ENCODE data around the gene KPTN.

Gene KPTN

DNA sequence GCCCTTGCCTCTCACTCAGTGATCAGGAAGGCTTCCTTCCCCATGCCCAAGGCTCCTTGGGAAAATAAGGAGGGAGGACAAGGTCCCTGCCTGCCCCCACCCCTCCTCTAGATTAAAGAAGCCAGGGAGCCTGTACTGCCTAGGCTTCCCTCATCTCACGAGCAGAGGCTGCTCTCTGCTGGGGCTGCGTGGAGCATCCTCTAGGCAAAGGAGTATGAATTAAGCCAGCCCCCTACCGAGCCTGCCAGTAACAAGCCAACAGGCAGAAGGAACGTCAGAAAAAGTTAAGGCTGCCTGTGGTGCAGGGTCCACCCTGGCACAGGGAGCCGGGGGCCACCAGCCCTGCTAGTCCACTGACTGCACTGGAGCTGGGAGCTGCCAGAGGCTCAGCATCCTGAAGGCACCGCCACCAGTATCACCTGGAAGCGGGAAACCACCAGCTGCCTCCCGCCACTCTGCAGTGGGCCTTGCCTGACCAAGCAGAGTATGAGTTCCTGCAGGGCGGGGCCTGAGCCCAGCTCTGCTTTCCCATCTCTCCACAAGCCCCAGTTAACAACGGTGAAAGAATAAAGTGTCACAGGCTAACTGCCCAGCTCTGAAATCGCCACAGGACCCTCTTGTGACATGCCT is 24.0 kb upstream of the KPTN start:
- no peak for DNase-seq

DNA sequence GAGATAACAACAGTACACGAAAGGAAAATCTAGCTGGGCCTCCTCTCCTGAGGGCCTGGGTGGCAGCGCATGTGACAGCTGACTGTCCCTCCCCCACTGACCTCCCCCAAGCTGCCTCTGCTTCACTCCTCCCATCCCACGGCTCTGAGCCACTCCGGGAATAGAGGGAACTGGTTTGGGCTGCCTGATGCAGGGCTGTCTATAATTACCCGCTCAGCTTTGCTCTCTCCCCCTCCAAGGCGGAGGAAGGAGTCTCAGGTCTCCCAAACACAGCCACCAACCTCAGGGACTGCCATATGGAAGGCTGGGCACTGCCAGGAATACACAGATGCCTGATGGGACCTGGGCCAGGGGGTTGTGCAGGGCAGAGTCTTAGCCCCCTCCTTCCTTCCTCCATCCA is 23.0 kb upstream of the KPTN start:
- DNase-seq, result no peak

DNA sequence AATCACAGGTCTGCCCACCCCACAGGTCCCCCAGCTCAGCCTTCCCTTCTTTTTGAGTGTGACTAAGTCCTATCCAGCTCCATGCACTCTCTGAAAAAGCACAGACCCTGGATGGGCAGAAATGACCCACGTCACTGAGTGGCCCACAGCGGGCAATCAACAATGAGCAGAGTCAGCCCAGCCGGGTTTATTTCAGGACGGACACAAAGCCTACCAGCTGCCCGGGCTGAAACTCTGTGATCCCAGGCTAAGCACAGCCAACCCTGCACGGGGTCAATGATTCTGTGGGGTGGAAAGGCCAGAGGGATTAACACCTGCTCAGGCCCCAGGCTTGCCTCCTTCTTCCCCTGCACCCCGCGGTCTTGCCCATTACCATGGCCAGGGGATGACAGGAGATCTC is 22.4 kb upstream of the KPTN start:
- no peak for DNase-seq

DNA sequence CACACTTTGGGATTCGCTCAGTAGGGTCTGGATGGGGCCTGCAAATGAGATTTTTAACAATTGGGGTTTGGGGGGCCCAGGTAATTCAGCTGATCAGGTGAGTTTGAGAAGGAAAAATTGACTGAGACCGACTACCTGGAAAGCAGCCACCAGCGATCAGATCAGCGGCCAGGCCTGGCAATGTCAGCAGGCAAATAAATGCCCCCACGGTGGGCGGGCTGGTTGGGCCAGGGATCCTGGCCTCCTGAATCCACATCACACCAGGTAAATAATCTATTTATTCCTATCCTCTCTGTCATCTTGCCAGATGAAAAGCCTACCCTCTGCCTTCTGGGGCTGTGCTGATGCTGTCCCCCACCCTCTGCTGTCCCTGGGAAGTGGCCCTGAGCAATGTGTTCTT is 21.5 kb upstream of the KPTN start:
- no peak for DNase-seq

DNA sequence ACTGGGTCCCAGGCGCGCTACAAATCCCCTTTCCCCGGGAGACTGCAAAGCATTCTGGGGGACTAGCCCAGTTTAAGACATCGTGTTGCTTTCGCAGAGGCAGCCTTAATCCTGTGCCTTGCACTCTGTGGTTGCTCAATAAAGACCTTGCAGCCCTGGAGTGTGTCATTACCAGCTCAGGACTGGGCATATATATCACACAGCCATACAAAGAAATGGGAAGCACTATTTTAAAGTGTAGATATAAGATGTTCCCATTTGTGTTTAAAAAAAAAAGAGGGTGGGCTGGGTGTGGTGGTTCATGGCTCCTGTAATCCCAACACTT is 19.8 kb upstream of the KPTN start:
- no peak for DNase-seq

DNA sequence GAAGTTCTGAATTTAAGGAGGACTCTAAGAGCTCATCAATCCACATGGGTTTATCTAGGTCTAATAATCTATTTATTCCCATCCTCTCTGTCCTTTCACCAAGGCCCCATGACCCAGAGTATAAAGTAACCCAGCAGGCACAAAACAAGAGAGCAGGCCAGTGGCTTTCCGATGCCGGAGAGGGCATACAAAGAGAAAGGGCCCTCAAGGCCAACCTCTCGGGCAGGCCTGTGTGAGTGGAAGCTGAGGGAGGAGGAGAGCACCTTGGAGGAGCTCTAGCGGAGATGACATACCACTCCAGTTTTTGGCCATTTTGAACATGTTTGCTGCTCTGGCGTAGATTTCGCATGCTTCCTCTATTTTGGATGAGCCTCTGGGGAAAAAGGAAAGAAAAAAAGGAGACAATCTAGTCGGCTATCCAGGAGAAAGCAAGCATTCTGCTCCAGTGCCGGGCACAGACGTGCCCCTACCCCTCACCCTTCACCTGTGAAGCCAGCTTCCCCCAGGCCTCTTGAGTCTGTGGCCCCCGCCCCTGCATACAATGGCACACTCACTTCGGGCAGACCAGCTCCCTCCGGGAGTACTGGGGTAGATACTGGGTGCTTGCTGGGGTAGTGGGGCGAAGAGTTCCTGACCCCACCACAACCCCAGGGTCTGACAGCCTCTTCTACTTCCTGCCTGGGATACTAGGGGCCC is 19.3 kb upstream of the KPTN start:
- DNase-seq, result no peak

DNA sequence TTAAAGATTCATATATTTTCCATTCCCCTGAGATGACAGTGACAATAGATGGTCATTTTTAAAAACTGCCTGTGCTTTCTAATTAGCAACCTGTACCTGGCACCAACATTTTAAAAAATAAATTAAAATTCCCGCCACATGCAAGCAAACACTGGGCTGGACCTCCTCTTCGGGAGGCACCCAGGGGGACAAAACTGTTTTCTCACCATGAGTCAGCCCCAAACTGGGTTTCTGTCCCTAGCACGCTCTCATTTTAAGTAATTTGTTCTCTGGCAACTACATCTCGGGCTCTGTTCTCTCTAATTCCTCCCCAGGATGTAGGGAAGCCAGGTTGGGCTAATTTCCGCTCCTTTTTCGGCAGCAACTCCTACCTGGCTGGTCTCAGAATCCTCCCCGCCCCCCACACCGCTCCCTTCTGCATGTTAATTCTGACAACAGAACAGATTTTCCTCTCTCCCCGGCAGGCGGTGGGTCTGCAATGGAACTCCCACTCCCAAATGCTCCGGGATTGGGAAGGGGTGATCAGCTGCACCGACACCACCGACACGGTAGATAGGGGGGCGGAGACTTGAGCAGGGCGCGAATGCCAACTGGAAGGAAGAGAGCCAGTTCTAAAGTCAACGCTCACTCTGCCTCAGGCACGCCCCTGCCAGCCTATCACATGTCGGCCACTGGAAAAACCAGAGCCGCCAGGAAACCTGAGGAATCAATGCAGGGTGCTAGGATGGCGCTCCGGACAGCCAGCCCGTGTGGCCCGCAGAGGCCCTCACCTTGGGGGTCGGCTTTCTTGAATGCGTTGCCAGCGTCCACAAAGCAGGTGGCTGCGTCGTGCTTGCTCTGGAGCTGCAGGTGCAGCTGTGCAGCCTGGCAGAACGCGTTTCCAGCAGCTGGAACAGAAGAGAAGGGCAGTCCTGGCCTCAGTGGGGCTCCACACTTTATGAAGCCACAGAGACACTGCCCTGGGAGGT is 16.1 kb upstream of the KPTN start:
- DNase-seq, result no peak

DNA sequence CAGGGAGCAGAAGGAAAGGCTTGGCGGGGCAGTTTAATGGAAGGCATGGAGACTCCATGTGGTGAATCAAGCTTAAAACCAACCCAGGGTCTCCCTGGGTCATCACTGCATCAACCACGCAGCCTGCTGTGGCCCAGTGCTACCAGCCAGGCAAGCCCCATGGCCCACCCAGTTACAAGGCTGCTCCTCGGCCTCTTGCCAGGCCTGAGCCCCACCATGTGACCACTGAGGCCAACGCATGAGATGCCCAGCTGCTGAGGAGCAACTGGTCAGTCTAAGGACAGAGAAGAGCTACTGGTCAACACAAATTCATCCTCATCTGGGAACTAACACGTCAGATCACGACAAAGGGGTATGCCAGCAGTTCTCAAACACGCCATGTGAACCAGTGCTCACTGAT is 15.4 kb upstream of the KPTN start:
- no peak for DNase-seq

DNA sequence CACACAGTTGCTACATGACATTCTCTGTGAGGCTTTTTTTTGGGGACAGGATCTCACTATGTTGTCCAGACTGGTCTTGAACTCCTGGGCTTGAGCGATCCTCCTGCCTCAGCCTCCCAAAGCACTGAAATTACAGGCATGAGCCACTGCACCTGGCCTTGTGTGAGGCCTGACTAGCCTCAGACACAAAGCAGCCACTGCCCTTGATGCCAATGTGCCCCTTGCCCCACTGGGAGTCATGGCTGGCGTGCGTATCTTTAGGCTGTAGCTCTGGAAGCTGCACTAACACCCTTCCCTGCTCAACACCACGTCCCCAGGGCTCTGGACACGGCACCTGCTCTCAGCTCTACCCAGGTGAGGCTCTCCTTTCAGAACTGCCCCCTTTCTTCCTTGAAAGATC is 14.5 kb upstream of the KPTN start:
- no peak for DNase-seq

DNA sequence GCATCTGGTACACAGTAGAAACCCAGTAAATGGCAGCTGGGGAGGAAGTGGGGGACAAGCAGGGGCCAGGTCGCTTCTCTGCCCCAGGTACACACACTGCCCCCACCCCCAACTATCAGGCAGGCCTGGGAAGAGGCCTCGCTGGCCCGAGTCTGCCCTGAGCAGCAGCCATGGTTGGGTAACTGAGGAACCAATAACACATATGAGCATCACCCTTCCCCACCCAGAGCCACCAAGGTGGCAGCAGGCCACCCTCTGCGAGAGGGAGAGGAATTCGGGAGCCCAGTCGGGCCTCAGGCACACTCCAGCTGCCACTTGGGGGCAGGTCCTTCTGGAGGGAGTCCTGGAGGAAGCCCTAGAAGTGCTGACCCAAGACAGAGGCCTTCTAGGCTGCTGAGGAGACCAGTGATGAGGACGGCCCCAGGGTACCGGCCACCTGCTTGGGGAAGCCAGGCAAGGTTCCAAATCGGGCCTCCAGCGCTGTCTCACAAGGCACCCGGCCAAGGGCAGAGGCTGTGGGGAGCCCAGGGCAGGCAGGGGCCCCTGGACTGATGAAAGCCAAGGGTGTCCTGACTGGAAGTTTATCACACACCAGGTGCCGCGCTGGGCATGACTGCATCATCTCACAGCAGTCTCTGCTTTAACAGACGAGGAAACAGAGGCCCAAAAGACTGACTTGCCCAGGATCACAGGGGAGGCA is 14.0 kb upstream of the KPTN start:
- no peak for DNase-seq

DNA sequence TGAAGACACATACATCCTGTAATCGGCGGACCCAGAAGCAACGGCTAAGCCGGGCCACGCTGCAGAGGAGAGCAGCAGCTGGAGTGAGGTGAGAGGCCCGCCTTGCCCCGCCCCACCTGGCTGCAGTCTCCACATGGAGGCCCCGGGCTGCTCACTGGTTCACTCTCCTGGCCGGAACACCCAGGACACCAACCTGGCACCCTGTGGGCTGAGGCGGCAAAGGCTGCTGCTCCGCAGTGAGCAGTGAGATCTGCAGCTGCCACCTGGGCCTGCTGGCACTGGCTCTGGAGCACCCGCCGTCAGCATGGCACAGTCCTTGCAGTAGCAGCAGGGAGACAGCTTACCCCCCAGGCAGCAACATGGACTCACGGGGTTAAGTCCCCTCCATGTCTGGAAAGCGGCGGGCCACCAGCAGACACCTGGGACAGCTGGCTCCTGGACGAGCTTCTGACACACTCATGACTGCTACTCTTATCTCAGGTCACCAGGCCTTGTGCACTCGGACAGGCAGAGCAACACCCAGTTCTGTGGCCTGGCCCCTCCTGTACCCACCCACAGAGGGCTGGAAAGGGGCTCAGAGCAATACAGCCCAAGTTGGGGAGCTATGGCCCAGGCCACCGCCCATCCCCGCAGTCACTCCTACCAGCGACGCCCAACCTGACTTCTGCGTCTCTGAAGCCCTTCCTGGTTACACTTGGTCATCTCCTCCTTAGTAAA is 13.2 kb upstream of the KPTN start:
- no peak for DNase-seq

DNA sequence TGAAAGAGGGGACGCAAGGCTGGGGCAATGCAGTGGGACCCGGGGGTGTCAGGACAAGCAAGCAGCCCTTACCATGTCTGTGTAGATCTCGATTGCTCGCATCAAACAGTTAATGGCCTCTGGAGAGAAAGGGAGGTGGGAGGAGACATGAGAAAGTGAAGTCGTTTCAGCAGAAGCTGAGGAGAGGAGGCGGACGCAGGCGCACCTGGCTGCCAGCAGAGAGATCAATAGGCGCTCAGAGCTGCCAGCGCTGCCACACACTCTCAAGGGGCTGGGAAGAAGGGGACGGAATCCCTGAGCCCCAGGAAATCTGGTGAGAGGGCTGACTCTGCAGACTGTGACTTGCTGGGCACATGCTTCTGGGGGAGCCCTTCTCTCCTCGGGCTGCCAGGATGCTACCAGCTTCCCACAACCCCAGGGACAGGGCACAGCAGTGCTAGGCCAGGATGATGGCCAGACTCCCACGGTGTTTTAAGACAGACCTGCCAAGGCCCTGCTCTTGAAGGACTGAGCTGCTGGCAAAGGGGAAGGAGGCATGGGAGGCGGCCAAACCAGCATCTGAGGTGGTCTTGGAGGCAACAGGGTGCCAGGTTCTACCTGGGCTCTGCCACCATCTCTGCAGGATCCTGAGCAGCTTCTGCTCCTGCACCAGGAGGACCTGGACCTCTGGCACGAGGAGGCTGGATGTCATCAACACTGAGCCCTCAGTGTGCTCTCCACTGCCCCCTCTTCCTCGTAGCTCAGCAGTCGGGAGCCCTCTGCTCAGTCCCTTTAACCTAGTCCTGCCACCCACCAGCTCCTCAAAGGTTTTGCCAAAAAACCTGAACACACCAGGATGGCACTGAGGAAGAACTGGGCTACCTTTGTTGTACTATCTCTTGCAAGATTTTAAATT is 11.7 kb upstream of the KPTN start:
- peak; percentile 1 for DNase-seq

DNA sequence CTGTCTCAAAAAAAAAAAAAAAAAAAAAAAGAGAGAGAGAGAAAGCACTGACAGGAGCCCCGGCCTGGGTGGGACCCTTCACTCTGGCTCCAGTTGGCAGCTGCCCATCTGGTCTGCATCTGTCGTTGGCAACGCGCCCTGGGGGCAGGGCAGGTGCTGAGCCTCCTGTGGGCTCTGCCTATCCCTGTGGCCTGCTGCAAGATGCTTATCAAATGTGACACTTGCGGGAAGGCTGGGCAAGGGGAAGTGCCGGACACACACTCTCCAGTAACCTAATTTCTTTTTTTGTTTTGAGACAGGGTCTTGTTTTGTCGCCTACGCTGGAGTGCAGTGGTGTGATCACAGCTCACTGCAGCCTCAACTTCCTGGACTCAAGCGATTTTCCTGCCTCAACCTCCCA is 10.7 kb upstream of the KPTN start:
- peak; percentile 0 for DNase-seq

DNA sequence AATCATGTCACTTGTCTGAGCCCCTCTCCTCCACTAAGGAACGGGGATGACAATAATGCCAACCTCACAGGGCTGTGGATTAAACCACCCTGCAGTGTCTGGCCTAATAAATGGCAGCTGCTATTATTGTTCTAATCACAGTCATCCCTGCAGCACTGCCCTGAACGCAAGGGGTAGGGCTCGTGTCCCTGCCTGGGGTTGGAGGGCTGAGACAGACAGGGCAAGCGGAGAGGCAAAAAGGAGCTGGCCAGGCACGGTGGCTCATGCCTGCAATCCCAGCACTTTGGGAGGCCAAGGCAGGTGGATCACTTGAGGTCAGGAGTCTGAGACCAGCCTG is 10.2 kb upstream of the KPTN start:
- peak; percentile 0 for DNase-seq

DNA sequence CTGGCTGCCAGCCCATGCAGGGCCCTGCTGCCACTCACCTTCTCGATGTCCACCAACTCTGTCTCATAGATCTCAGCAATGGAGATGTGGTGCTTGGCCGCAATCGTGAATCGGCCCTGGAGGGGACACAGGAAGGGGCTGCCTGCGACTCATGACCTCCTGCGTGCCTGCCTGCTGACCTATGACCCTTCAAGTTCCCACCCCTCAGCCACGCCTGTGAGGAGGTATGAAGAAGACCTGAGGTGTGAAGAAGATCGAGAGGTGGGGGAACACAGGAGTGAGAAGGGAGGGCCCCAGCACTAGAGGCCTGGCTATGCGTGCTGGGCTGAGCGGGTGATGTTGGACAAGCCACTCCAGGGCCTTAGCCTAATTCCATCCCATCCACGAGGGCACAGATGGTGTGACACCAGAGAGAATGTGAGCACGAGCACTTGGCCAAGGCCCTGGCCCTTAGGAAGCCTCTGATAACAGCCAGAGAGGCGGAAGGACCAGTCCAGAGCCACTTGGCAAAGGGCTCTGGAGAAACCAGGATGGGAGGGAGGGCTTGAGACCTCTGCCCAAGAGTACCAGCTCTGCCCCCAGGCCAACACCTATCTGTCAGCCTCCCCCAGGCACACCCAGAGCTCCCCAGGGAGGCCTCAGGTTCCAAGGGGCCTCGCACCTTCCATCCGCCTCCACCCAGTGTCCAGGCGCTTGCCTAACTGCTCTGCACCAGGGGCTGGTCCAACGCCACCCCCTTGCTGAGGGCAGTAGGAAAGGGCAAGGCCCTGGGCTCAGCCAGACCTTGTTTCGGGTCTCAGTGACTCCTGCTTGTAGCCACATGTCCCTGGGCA is 9.6 kb upstream of the KPTN start:
- peak; percentile 1 for DNase-seq

DNA sequence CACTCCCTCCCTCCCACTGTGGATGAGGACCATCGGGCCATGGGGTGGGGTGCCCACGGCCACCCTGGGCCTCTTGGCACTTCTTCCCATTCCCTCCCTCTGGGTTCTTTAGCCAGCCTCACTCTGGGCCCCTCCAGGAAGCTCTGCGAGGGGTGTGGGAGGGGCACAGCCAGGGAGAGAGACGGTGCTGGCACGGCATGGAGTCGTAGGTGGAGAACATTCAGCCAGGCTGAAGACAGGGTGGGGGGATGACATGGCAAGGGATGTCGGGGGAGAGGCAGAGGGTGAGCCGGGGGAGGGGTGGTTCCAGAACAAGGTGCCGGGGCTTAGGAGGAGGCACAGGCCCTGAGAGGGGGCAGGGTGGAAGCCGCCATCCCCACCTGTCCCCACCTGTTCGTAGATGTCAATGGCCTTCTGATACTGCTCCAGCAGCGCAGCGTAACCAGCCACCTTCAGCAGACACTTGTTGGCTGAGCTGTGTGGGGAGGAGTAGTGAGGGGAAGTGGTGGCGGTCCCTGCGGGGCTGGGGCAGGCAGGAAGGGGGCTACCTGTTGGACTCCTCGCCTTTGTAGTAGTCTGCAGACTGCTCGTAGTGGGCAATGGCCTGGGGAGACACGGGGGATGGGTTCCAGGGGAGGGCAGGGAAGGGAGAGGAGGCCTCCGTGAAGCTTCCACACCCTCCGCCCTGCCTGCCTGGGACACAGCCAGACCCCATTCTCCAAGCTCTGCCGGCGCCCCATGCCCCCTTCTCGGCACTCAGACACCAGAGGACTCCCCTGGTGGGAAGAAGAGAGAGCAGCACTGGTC is 8.8 kb upstream of the KPTN start:
- DNase-seq, result peak; percentile 0

DNA sequence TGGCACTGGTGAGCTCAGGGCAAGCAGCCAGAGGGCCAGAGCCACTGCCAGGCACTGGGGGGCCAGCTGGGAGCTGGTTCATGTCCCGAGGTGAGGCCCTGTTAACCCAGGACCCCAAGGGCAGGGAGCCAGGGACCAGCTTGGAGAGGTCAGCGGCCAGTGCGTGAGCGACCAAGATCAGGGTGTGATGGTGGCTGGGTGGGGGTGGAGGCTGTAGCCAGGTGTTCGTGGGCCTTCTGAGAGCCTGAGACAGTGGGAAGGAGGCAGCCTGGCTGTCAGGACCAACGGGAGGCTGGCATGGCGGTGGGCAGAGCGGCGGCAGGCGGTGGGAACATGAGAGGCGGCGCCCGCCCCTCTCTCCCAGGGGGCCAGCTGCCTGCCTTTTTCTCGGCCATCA is 8.1 kb upstream of the KPTN start:
- no peak for DNase-seq

DNA sequence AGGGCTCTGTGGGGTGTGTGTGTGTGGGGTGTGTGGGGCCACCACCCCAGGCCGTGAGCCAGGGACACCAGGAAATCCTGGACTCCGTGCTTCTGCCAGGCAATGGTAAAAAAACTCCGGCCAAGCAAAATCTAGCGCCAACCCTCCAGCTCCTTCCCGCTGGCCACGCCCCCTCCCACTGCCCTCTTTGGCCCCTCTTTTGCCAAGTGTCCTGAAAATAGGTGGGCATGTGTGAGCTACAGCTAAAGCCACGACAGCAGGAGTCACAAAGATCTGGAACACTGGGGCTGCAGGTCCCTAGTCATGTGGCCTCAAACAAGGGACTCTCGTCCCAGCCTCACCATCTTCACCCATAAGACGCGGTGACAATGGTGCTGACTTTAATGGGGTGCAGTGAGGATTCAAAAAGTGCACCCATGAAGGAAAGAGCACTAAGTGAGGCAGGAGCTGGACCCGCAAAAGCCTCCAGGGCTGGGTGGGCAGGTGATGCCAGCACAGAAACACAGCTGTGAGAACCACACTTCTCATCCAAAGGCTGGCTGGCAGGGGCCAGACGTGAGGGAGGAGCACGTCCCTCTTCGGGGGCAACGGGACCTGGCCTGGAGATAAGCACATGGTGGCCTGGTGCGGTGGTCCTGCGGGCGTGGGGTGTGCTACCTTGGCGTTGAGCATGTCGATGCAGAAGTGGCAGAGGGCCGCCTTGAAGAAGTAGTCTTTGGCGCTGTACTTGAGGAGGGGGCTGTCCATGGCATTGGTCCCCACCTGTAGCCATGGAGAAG is 7.5 kb upstream of the KPTN start:
- no peak for DNase-seq

DNA sequence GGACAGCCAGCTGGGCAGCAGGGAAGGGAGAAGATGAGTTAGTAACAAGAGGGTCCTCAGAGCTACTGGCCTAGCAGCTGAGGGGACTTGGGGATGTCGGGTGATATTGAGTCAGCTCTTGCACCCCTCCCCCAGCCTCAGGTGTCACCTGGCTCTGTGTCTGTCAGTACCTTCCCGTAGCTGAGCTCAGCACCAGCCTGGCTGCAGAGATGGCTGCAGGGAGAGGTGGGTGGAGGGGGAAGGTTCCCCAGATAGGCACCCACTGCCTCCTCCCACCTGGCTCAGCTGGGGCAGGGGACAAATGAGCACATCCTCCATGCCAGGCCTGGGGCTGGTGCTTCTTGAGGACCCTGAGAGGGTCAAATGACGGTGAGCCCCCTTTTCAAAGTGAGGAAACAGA is 6.8 kb upstream of the KPTN start:
- no peak for DNase-seq
